Peyer's patch (tissue), 4 donors: ENCODE measurements around the gene ZNF654.

Experiments used
- POLR2A ChIP-seq, 2 donors: fragments of 450-650 bp; IDR thresholded peaks; one replicate each; pipeline ENCODE4 v1.5.1; 2017; ENCODE audit warnings: antibody characterized with exemption in 2 of 2, mild to moderate bottlenecking in 2 of 2, moderate library complexity in 2 of 2
- TF ChIP-seq, protein P1 (sequence below), 6 experiments: fragments of 450-650 bp in 4 of 6; fragments of 200-600 bp in 2 of 6; sonication (generic) in 1 of 6; IDR thresholded peaks; one replicate each; pipeline ENCODE4 v1.5.1; 2017 to 2019; ENCODE audit warnings: antibody characterized with exemption in 6 of 6, mild to moderate bottlenecking in 3 of 6, moderate library complexity in 1 of 6

DNA sequence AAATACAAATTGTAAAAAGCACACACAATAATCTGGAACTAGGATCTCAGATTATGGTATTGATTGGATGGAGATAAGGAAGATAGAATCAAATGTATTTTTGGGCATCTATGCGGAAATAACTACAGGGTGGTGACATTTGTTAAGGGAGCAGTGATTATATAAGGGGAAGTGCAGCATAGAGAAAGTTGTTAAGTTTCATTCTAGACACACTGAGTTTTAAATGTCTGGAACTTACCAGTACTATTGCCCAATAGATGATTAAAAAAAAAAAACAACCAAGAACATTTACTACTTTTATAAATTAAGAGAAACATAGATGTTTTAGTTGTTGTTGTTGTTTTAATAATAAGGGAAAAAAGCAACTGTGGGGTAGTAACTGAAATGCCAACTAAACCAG, 58.6 kb downstream of the ZNF654 start:
- TF ChIP-seq, protein P1, sequence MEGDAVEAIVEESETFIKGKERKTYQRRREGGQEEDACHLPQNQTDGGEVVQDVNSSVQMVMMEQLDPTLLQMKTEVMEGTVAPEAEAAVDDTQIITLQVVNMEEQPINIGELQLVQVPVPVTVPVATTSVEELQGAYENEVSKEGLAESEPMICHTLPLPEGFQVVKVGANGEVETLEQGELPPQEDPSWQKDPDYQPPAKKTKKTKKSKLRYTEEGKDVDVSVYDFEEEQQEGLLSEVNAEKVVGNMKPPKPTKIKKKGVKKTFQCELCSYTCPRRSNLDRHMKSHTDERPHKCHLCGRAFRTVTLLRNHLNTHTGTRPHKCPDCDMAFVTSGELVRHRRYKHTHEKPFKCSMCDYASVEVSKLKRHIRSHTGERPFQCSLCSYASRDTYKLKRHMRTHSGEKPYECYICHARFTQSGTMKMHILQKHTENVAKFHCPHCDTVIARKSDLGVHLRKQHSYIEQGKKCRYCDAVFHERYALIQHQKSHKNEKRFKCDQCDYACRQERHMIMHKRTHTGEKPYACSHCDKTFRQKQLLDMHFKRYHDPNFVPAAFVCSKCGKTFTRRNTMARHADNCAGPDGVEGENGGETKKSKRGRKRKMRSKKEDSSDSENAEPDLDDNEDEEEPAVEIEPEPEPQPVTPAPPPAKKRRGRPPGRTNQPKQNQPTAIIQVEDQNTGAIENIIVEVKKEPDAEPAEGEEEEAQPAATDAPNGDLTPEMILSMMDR (IDR thresholded peaks at IDR 0.05), result no peak
- TF ChIP-seq POLR2A (IDR thresholded peaks at IDR 0.05), result no peak
